H1 (cell line): ENCODE measurements around the gene CBL. TPM values are rescaled to one million over a fixed set of nuclear protein-coding genes. Genes with fewer than 3 reads are reported as not detected.

Experiments used
- CTCF ChIA-PET: fragments of 300-600 bp; sonication (Branson Sonifier 250); formaldehyde crosslinking; loops from one replicate; lab custom pipeline; 2021; ENCODE audit not compliant: partially characterized antibody; lab: Charles Lee
- POLR2A ChIA-PET: fragments of 300-600 bp; sonication (Branson Sonifier 250); formaldehyde crosslinking; loops from one replicate; lab custom pipeline; 2021; ENCODE audit warnings: inconsistent platforms; ENCODE audit not compliant: partially characterized antibody; lab: Charles Lee
- DNase-seq, 2 experiments: peaks; one replicate each; pipeline versions ENCODE4 v3.0.0 to v3.0.0-alpha.2; 2010 to 2022; ENCODE audit warnings: low spot score in 2 of 2, low read depth in 1 of 2, mixed read lengths in 1 of 2
- FAIRE-seq: peaks from 2 replicates; lab custom pipeline; 2011; peaks lifted over from hg19 to GRCh38; lab: Jason Lieb, UNC
- H2AFZ ChIP-seq: 2 replicates; pipeline ENCODE4 v1.8.1; 2012; ENCODE audit warnings: low read length, inconsistent platforms
- H2AK5ac ChIP-seq: 2 replicates; pipeline ENCODE4 v1.6.1; 2013; ENCODE audit warnings: low read depth, low read length
- H2BK120ac ChIP-seq: replicated peaks from 2 replicates; pipeline ENCODE3; 2013; ENCODE audit warnings: low read depth, low read length, inconsistent platforms
- H2BK12ac ChIP-seq: 2 replicates; pipeline ENCODE4 v1.6.1; 2013; ENCODE audit warnings: low read depth, low read length
- H2BK15ac ChIP-seq: 2 replicates; pipeline ENCODE4 v1.6.1; 2013; ENCODE audit warnings: low read length
- H2BK20ac ChIP-seq: 2 replicates; pipeline ENCODE4 v1.6.1; 2013; ENCODE audit warnings: low read length
- H2BK5ac ChIP-seq: 2 replicates; pipeline ENCODE4 v1.6.1; 2013; ENCODE audit warnings: low read depth, low read length
- H3K14ac ChIP-seq: 2 replicates; pipeline ENCODE4 v1.6.1; 2013; ENCODE audit warnings: inconsistent platforms; ENCODE audit not compliant: insufficient read length
- H3K18ac ChIP-seq: 2 replicates; pipeline ENCODE4 v1.6.1; 2013; ENCODE audit warnings: low read length; ENCODE audit errors: extremely low read depth
- H3K23ac ChIP-seq: 2 replicates; pipeline ENCODE4 v1.6.1; 2013; ENCODE audit warnings: inconsistent platforms; ENCODE audit not compliant: insufficient read length
- H3K23me2 ChIP-seq: 2 replicates; pipeline ENCODE4 v1.6.1; 2013; ENCODE audit warnings: low read depth, low read length
- H3K27ac ChIP-seq: 2 replicates; pipeline ENCODE4 v1.6.1; 2011; ENCODE audit warnings: low read depth, low read length, inconsistent platforms
- H3K27me3 ChIP-seq, 4 experiments: replicated peaks in 1 of 4; 1 replicate in 1 of 4; 2 replicates in 3 of 4; pipeline versions ENCODE4 v1.6.1 to v1.8.1; 2011 to 2013; ENCODE audit warnings: low read length in 3 of 4, mild to moderate bottlenecking in 3 of 4, inconsistent platforms in 2 of 4, mixed read lengths in 2 of 4, moderate library complexity in 1 of 4; ENCODE audit not compliant: control insufficient read depth in 3 of 4, insufficient read depth in 3 of 4; ENCODE audit errors: extremely low read depth in 1 of 4
- H3K36me3 ChIP-seq, 4 experiments: 2 replicates each; pipeline versions ENCODE4 v1.6.1 to v1.8.1; 2011 to 2013; ENCODE audit warnings: mild to moderate bottlenecking in 4 of 4, low read length in 3 of 4, moderate library complexity in 2 of 4, control low read depth in 1 of 4, inconsistent platforms in 1 of 4; ENCODE audit not compliant: insufficient read depth in 4 of 4, control insufficient read depth in 2 of 4
- H3K4ac ChIP-seq: replicated peaks from 2 replicates; pipeline ENCODE3; 2013; ENCODE audit warnings: low read length, low read depth, mixed read lengths, inconsistent platforms; ENCODE audit not compliant: insufficient read length
- H3K4me1 ChIP-seq, 4 experiments: replicated peaks in 1 of 4; 1 replicate in 1 of 4; 2 replicates in 3 of 4; pipeline versions ENCODE4 v1.6.1 to v1.8.1; 2011 to 2013; ENCODE audit warnings: low read length in 3 of 4, inconsistent platforms in 2 of 4, mixed read lengths in 1 of 4; ENCODE audit not compliant: insufficient read depth in 4 of 4, control insufficient read depth in 3 of 4
- H3K4me2 ChIP-seq, 2 experiments: 2 replicates each; pipeline versions ENCODE4 v1.6.1 to v1.8.1; 2011 to 2013; ENCODE audit warnings: low read depth in 2 of 2, low read length in 2 of 2, control low read depth in 1 of 2, inconsistent platforms in 1 of 2, mild to moderate bottlenecking in 1 of 2; ENCODE audit not compliant: insufficient read depth in 1 of 2
- H3K4me3 ChIP-seq, 4 experiments: fragments of 200-600, 300-600 bp in 1 of 4; sonication (generic), shearing (Covaris generic), sonication (Bioruptor Twin) in 1 of 4; 2 replicates each; pipeline versions ENCODE4 v1.5.1 to v1.8.1; 2011 to 2016; ENCODE audit warnings: low read length in 4 of 4, low read depth in 3 of 4, control low read depth in 2 of 4, inconsistent platforms in 2 of 4, mild to moderate bottlenecking in 2 of 4, mixed read lengths in 1 of 4, moderate library complexity in 1 of 4; ENCODE audit not compliant: insufficient read depth in 2 of 4; ENCODE audit errors: extremely low read depth in 1 of 4
- H3K56ac ChIP-seq: replicated peaks from 2 replicates; pipeline ENCODE3; 2013; ENCODE audit warnings: low read depth, mild to moderate bottlenecking, mixed read lengths, low read length, inconsistent platforms; ENCODE audit not compliant: insufficient read length
- H3K79me1 ChIP-seq: 2 replicates; pipeline ENCODE4 v1.6.1; 2013; ENCODE audit warnings: low read depth, low read length, control low read depth
- H3K79me2 ChIP-seq, 2 experiments: 2 replicates each; pipeline versions ENCODE4 v1.6.1 to v1.8.1; 2012 to 2013; ENCODE audit warnings: low read length in 2 of 2, mild to moderate bottlenecking in 2 of 2, inconsistent platforms in 1 of 2; ENCODE audit not compliant: insufficient read depth in 2 of 2, control insufficient read depth in 1 of 2
- H3K9ac ChIP-seq, 4 experiments: replicated peaks in 1 of 4; 1 replicate in 1 of 4; 2 replicates in 3 of 4; pipeline versions ENCODE4 v1.6.1 to v1.8.1; 2011 to 2013; ENCODE audit warnings: low read depth in 3 of 4, low read length in 3 of 4, control low read depth in 2 of 4, mild to moderate bottlenecking in 2 of 4, moderate library complexity in 2 of 4, inconsistent platforms in 1 of 4; ENCODE audit errors: extremely low read depth in 1 of 4
- H3K9me3 ChIP-seq, 2 experiments: 2 replicates each; pipeline versions ENCODE4 v1.6.1 to v1.8.1; 2012 to 2013; ENCODE audit warnings: mild to moderate bottlenecking in 2 of 2, moderate library complexity in 2 of 2, control low read depth in 1 of 2, inconsistent platforms in 1 of 2, low read depth in 1 of 2, low read length in 1 of 2, mixed read lengths in 1 of 2; ENCODE audit not compliant: insufficient read depth in 2 of 2
- H4K20me1 ChIP-seq, 2 experiments: replicated peaks in 1 of 2; 2 replicates each; pipeline versions ENCODE3 to v1.8.1; 2011 to 2013; ENCODE audit warnings: inconsistent platforms in 2 of 2, low read length in 2 of 2, mild to moderate bottlenecking in 1 of 2; ENCODE audit not compliant: insufficient read depth in 2 of 2, control insufficient read depth in 1 of 2
- H4K5ac ChIP-seq: 2 replicates; pipeline ENCODE4 v1.6.1; 2013; ENCODE audit warnings: low read length, low read depth, mixed read lengths, inconsistent platforms; ENCODE audit not compliant: insufficient read length
- H4K8ac ChIP-seq: 2 replicates; pipeline ENCODE4 v1.8.0; 2013; ENCODE audit warnings: mild to moderate bottlenecking, moderate library complexity, low read length, inconsistent platforms; ENCODE audit not compliant: insufficient read depth; ENCODE audit errors: extremely low read depth
- H4K91ac ChIP-seq: replicated peaks from 2 replicates; pipeline ENCODE3; 2013; ENCODE audit warnings: low read length, mixed read lengths, inconsistent platforms; ENCODE audit not compliant: insufficient read length
- ASH2L ChIP-seq: fragments of 200-600, 300-600 bp; sonication (generic); IDR thresholded peaks from one replicate; pipeline ENCODE4 v1.7.1; 2017; ENCODE audit warnings: low read length
- BRCA1 ChIP-seq: IDR thresholded peaks from 2 replicates; pipeline ENCODE4 v1.6.1; 2012; ENCODE audit warnings: low read depth, low read length, improper control_type of control experiment
- CBX5 ChIP-seq: fragments of 300-800, 300-1000 bp; sonication (generic); IDR thresholded peaks from 2 replicates; pipeline ENCODE4 v1.7.1; 2016; ENCODE audit warnings: antibody characterized with exemption, low read length, low read depth
- GABPA ChIP-seq: IDR thresholded peaks from 2 replicates; pipeline ENCODE4 v1.6.1; 2011; ENCODE audit warnings: mild to moderate bottlenecking, low read length, moderate library complexity, borderline replicate concordance; ENCODE audit not compliant: insufficient read depth
- HDAC6 ChIP-seq: IDR thresholded peaks from one replicate; pipeline ENCODE4 v1.7.1; 2012; ENCODE audit warnings: low read depth, mild to moderate bottlenecking, inconsistent platforms, low read length, moderate library complexity
- POLR2A ChIP-seq, 2 experiments: IDR thresholded peaks; 1 replicate in 1 of 2; 2 replicates in 1 of 2; pipeline ENCODE4 v1.6.1; 2011; ENCODE audit warnings: low read depth in 2 of 2, low read length in 2 of 2, mild to moderate bottlenecking in 2 of 2; ENCODE audit errors: control extremely low read depth in 1 of 2
- RBBP5 ChIP-seq: IDR thresholded peaks from 2 replicates; pipeline ENCODE4 v1.7.1; 2012; ENCODE audit warnings: low read depth, mild to moderate bottlenecking, inconsistent platforms, low read length, moderate library complexity, borderline replicate concordance
- RXRA ChIP-seq: IDR thresholded peaks from 2 replicates; pipeline ENCODE4 v1.6.1; 2011; ENCODE audit warnings: low read depth, mild to moderate bottlenecking, low read length, moderate library complexity; ENCODE audit not compliant: insufficient read depth
- SIX5 ChIP-seq: IDR thresholded peaks from 2 replicates; pipeline ENCODE4 v1.6.1; 2011; ENCODE audit warnings: mild to moderate bottlenecking, low read depth, low read length
- SUZ12 ChIP-seq: fragments of 200-600 bp; sonication (generic); IDR thresholded peaks from 2 replicates; pipeline ENCODE4 v1.6.1; 2012; ENCODE audit warnings: mild to moderate bottlenecking, inconsistent platforms, low read length, moderate library complexity, mixed read lengths
- WGBS, 2 experiments: shearing (Covaris generic) in 1 of 2; methylation state at CpG; one replicate each; pipeline versions ENCODE4 v1.1.6 to v1.1.7; 2013 to 2015; ENCODE audit warnings: low lambda C conversion rate in 2 of 2, mixed read lengths in 2 of 2, inconsistent platforms in 1 of 2, low coverage in 1 of 2, missing lambda C conversion rate in 1 of 2; ENCODE audit not compliant: insufficient replicate concordance in 2 of 2, insufficient coverage in 1 of 2, insufficient read length in 1 of 2; ENCODE audit errors: extremely low coverage in 1 of 2, missing lambda C conversion rate in 1 of 2; 5-methylcytosine and 5-hydroxymethylcytosine counted together
- polyA plus RNA-seq, 7 experiments: library from polyadenylated mRNA; depleted of rRNA in 3 of 7; stranded (reverse) in 5 of 7; unstranded in 2 of 7; fragments of >200 nt in 5 of 7; fragments of 200-250 nt in 2 of 7; gene quantifications; 1 replicate in 5 of 7; 2 replicates in 1 of 7; 4 replicates in 1 of 7; pipeline versions ENCODE4 v1.2.1 to v1.2.3, GENCODE V29; 2011 to 2013; ENCODE audit warnings: missing spikeins in 2 of 7, mixed read lengths in 2 of 7
- total RNA-seq: library from RNA; stranded (reverse); fragmentation: NEBNext Ultra II Directional; extraction: Animal tissue kit (Norgen Biotek cat#: 25700); gene quantifications from 2 replicates; pipeline ENCODE4 v1.2.1, GENCODE V29; 2021
- TF ChIP-seq, protein P1 (sequence below): IDR thresholded peaks from 2 replicates; pipeline ENCODE4 v1.6.1; 2011; ENCODE audit warnings: low read depth, mild to moderate bottlenecking, low read length; ENCODE audit not compliant: insufficient read depth

The CBL gene
- total and polyA plus RNA-seq, 2 of the 8 experiments (the other 6 are each of a cell fraction or from before 2014, with no cell fraction given), result 23.1 to 57.8 TPM

GRCh38 chr11:119178166-119178680 lies 27.9 kb upstream of the CBL start:
- H3K23ac ChIP-seq, result no peak overlapping the region
- no peaks in the 10 kb centered on the region for H3K27me3 ChIP-seq
- H3K4me2 ChIP-seq, result no peak overlapping the region
- CTCF ChIA-PET, result interaction anchor here (0.8 to 24.3 kb wide), 3 partner anchors 11 to 43 kb away, joined by 4 to 389 read pairs (median 4); partner anchors contain the start of gene ABCG4
- no peak overlapping the region for H4K91ac ChIP-seq
- no peak overlapping the region for H3K4ac ChIP-seq
- H3K18ac ChIP-seq, result no peak overlapping the region
- no peak overlapping the region for H2AFZ ChIP-seq
- no peak for FAIRE-seq
- no peak overlapping the region for H3K4me3 ChIP-seq
- no peak overlapping the region for H2AK5ac ChIP-seq
- H3K4me1 ChIP-seq, result no peaks in the 10 kb centered on the region
- H2BK5ac ChIP-seq, result no peak overlapping the region
- no peak overlapping the region for H4K8ac ChIP-seq
- POLR2A ChIA-PET, result interaction anchor here (1.7 kb wide), 1 partner anchor 9 kb away, joined by 9 read pairs; the partner anchor contains the start of gene NLRX1
- H2BK15ac ChIP-seq, result no peak overlapping the region
- H3K56ac ChIP-seq, result no peak overlapping the region
- no peak overlapping the region for H2BK20ac ChIP-seq
- no peak overlapping the region for H3K27ac ChIP-seq
- H3K23me2 ChIP-seq, result no peaks in the 10 kb centered on the region
- H3K9me3 ChIP-seq, result no peaks in the 10 kb centered on the region
- H3K14ac ChIP-seq, result no peak overlapping the region
- no peak for DNase-seq
- TF ChIP-seq ASH2L, result no peak
- TF ChIP-seq POLR2A (IDR thresholded peaks at IDR 0.05; ENCODE audit: control extremely low read depth in 1 of 2, low read depth in 2 of 2, low read length in 2 of 2), result no peak
- TF ChIP-seq RXRA, result no peak
- TF ChIP-seq HDAC6, result no peak
- TF ChIP-seq SUZ12, result no peak
- TF ChIP-seq RBBP5, result no peak
- TF ChIP-seq BRCA1, result no peak
- TF ChIP-seq, protein P1, sequence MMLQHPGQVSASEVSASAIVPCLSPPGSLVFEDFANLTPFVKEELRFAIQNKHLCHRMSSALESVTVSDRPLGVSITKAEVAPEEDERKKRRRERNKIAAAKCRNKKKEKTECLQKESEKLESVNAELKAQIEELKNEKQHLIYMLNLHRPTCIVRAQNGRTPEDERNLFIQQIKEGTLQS, result no peak
- TF ChIP-seq CBX5, result no peak
- no peak for TF ChIP-seq SIX5
- TF ChIP-seq GABPA, result no peak
- TF ChIP-seq, all 59 proteins: peak for 0
- no peak overlapping the region for H4K5ac ChIP-seq
- H3K79me2 ChIP-seq, result no peaks in the 10 kb centered on the region
- no peak overlapping the region for H2BK12ac ChIP-seq
- no peak overlapping the region for H2BK120ac ChIP-seq
- 88% methylated on average over 4 of the region's 4 CpGs; no CpG with 5 or more reads in 1 of the 2 experiments for WGBS, 2 experiments
- H4K20me1 ChIP-seq, result peaks cover 0 to 6% of the 10 kb centered on the region in 2 experiments
- H3K36me3 ChIP-seq, result peaks cover 0 to 3% (median 0%) of the 10 kb centered on the region in 4 experiments; a peak in 2 of 8 replicates
- no peak overlapping the region for H3K9ac ChIP-seq
- no peaks in the 10 kb centered on the region for H3K79me1 ChIP-seq
